Measurements from ENCODE around the gene FOXK1.

The FOXK1 gene

GRCh38 chr7:4712281-4713182 is 30.4 kb downstream of the FOXK1 start:
- no peak overlapping the region for H2AFZ ChIP-seq (ENCODE audit: low read length, unreplicated experiment)
- H3K27me3 ChIP-seq (ENCODE audit: insufficient read depth, low read length): no peaks in the 10 kb centered on the region
- H3K4me1 ChIP-seq (ENCODE audit: control insufficient read depth, insufficient read depth, low read length, unreplicated experiment): peaks cover 41% of the 10 kb centered on the region
- peak overlapping the region; percentile 41 for H3K4me3 ChIP-seq (ENCODE audit: low read depth, low read length)
- H3K79me2 ChIP-seq (ENCODE audit: control insufficient read depth, insufficient read depth, low read length, unreplicated experiment): peaks cover 84% of the 10 kb centered on the region
- peaks cover 6% of the 10 kb centered on the region; the same call in 1 of the 2 replicates for H3K36me3 ChIP-seq (ENCODE audit: insufficient read depth, low read length)
- H3K27ac ChIP-seq (ENCODE audit: low read depth, low read length): peak overlapping the region; percentile 83

DNA sequence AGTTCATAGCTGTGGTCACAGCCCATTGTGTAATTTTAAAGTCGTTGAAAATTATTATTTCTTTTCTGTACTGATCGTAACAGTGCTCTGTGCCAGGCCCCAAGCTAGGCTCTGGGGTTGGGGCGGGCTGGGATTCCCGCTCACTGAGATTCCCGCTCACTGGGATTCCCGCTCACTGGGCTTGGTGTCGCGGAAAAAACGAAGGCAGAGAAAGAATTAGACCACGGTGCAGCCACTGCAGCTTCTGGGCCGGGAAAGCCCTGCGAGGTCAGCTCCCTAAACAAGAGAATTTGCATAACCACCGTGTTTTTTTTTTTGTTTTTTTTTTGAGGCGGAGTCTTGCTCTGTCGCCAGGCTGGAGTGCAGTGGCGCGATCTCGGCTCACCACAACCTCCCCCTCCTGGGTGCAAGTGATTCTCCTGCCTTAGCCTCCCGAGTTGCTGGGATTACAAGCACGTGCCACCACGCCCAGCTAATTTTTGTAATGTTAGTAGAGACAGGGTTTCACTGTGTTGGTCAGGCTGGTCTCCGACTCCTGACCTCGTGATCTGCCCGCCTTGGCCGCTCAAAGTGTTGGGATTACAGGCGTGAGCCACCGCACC is 31.2 kb downstream of the FOXK1 start:
- H3K27ac ChIP-seq (ENCODE audit: low read depth, low read length): peak overlapping the region; percentile 83
- H3K4me3 ChIP-seq (ENCODE audit: low read depth, low read length): peak overlapping the region; percentile 41
- peaks cover 6% of the 10 kb centered on the region; the same call in 1 of the 2 replicates for H3K36me3 ChIP-seq (ENCODE audit: insufficient read depth, low read length)
- H3K4me1 ChIP-seq (ENCODE audit: control insufficient read depth, insufficient read depth, low read length, unreplicated experiment): peaks cover 41% of the 10 kb centered on the region
- H2AFZ ChIP-seq (ENCODE audit: low read length, unreplicated experiment): no peak overlapping the region
- H3K79me2 ChIP-seq (ENCODE audit: control insufficient read depth, insufficient read depth, low read length, unreplicated experiment): peaks cover 83% of the 10 kb centered on the region
- no peaks in the 10 kb centered on the region for H3K27me3 ChIP-seq (ENCODE audit: insufficient read depth, low read length)

DNA sequence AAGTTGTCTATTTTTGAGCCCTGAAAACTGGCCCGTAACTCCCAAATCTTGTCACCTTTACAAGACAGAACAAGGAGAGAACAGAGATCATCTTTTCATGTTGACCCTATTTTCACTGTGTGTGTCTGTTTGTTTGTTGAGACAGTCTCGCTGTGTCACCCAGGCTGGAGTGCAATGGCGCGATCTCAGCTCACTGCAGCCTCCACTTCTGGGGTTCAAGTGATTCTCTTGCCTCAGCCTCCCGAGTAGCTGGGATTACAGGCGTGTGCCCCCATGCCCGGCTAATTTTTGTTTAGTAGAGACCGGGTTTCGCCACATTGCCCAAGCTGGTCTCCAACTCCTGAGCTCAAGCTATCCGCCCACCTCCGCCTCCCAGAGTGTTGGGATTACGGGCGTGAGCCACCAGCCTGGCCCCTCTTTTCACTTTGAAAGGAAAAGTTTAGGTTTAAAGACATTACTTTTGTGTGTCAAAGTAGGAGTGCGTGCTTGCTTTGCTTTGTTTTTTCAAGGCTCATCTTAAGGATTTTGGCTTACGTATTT is 32.1 kb downstream of the FOXK1 start:
- H3K4me1 ChIP-seq (ENCODE audit: control insufficient read depth, insufficient read depth, low read length, unreplicated experiment): peaks cover 41% of the 10 kb centered on the region
- H3K36me3 ChIP-seq (ENCODE audit: insufficient read depth, low read length): peaks cover 6% of the 10 kb centered on the region; the same call in 1 of the 2 replicates
- no peak overlapping the region for H3K4me3 ChIP-seq (ENCODE audit: low read depth, low read length)
- no peaks in the 10 kb centered on the region for H3K27me3 ChIP-seq (ENCODE audit: insufficient read depth, low read length)
- H2AFZ ChIP-seq (ENCODE audit: low read length, unreplicated experiment): no peak overlapping the region
- H3K79me2 ChIP-seq (ENCODE audit: control insufficient read depth, insufficient read depth, low read length, unreplicated experiment): peaks cover 83% of the 10 kb centered on the region
- no peak overlapping the region for H3K27ac ChIP-seq (ENCODE audit: low read depth, low read length)

- Histone ChIP-seq H3K4me3 (ENCODE audit: low read depth, low read length) (peak overlapping the region; percentile 8), H3K27ac (ENCODE audit: low read depth, low read length) (peak overlapping the region; percentile 49; the same call in 1 of the 2 replicates), H3K79me2 (ENCODE audit: control insufficient read depth, insufficient read depth, low read length, unreplicated experiment) (peaks cover 81% of the 10 kb centered on the region), H3K4me1 (ENCODE audit: control insufficient read depth, insufficient read depth, low read length, unreplicated experiment) (peaks cover 41% of the 10 kb centered on the region), H3K36me3 (ENCODE audit: insufficient read depth, low read length) (peaks cover 6% of the 10 kb centered on the region; the same call in 1 of the 2 replicates), H3K27me3 (ENCODE audit: insufficient read depth, low read length) (no peaks in the 10 kb centered on the region), H2AFZ (ENCODE audit: low read length, unreplicated experiment) (no peak overlapping the region)
Measured at GRCh38 chr7:4714767-4715409, 32.8 kb downstream of the FOXK1 start.

- Histone ChIP-seq H3K27ac (ENCODE audit: low read depth, low read length) (peak overlapping the region; percentile 49), H3K27me3 (ENCODE audit: insufficient read depth, low read length) (no peaks in the 10 kb centered on the region), H3K36me3 (ENCODE audit: insufficient read depth, low read length) (peaks cover 6% of the 10 kb centered on the region; the same call in 1 of the 2 replicates), H3K79me2 (ENCODE audit: control insufficient read depth, insufficient read depth, low read length, unreplicated experiment) (peaks cover 82% of the 10 kb centered on the region), H2AFZ (ENCODE audit: low read length, unreplicated experiment) (no peak overlapping the region), H3K4me3 (ENCODE audit: low read depth, low read length) (peak overlapping the region; percentile 8), H3K4me1 (ENCODE audit: control insufficient read depth, insufficient read depth, low read length, unreplicated experiment) (peaks cover 41% of the 10 kb centered on the region)
Measured at GRCh38 chr7:4715410-4715776, 33.3 kb downstream of the FOXK1 start.

DNA sequence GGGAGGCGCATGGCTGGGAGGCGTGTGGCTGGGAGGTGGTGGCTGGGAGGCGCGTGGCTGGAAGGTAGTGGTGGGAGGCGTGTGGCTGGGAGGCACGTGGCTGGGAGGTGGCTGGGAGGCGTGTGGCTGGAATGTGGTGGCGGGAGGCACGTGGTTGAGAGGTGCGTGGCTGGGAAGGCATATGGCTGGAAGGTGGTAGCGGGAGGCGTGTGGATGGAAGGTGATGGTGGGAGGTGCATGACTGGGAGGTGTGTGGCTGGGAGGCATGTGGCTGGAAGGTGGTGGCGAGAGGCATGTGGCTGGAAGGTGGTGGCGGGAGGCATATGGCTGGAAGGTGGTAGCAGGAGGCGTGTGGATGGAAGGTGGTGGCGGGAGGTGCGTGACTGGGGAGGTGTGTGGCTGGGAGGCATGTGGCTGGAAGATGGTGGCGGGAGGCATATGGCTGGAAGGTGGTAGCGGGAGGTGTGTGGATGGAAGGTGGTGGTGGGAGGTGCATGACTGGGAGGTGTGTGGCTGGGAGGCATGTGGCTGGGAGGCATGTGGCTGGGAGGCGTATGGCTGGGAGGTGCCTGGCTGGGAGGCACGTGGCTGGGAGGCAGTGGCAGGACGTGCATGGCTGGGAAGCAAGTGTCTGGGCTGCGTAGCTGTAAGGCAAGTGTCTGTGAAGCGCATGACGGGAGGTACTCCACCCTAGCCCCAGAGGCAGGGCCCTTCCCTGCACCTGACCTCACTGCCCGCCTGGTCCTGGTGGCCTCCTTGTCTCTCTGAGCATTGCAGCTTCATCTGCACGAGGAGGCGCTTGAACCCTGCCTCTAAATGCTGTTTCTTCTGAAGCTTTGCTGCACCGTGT is 35.1 kb downstream of the FOXK1 start:
- H3K4me1 ChIP-seq (ENCODE audit: control insufficient read depth, insufficient read depth, low read length, unreplicated experiment): peaks cover 35% of the 10 kb centered on the region
- H3K36me3 ChIP-seq (ENCODE audit: insufficient read depth, low read length): no peaks in the 10 kb centered on the region
- no peak overlapping the region for H3K4me3 ChIP-seq (ENCODE audit: low read depth, low read length)
- H2AFZ ChIP-seq (ENCODE audit: low read length, unreplicated experiment): no peak overlapping the region
- no peak overlapping the region for H3K27ac ChIP-seq (ENCODE audit: low read depth, low read length)
- H3K79me2 ChIP-seq (ENCODE audit: control insufficient read depth, insufficient read depth, low read length, unreplicated experiment): peaks cover 77% of the 10 kb centered on the region
- no peaks in the 10 kb centered on the region for H3K27me3 ChIP-seq (ENCODE audit: insufficient read depth, low read length)

DNA sequence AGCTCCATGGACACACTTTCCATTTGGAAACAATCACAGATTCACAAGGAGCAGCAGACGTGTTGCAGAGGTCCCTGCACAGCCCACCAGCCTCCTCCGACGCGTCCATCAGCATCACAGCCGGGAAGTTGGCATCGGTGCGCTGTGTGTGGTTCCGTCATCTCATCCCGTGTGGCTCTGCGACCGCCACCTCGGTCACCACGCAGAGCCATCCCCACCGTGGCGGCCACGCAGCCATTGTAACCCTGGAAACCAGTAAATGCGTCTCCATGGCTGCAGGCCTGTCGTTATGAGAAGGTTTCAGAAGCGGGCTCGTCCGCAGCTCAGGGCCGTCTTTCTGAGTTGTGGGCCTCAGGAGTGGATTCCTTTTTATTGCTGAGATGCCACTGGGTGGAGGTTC is 36.0 kb downstream of the FOXK1 start:
- H3K27ac ChIP-seq (ENCODE audit: low read depth, low read length): no peak overlapping the region
- no peaks in the 10 kb centered on the region for H3K27me3 ChIP-seq (ENCODE audit: insufficient read depth, low read length)
- peaks cover 81% of the 10 kb centered on the region for H3K79me2 ChIP-seq (ENCODE audit: control insufficient read depth, insufficient read depth, low read length, unreplicated experiment)
- H2AFZ ChIP-seq (ENCODE audit: low read length, unreplicated experiment): no peak overlapping the region
- H3K36me3 ChIP-seq (ENCODE audit: insufficient read depth, low read length): no peaks in the 10 kb centered on the region
- H3K4me3 ChIP-seq (ENCODE audit: low read depth, low read length): no peak overlapping the region
- peaks cover 26% of the 10 kb centered on the region for H3K4me1 ChIP-seq (ENCODE audit: control insufficient read depth, insufficient read depth, low read length, unreplicated experiment)

- Histone ChIP-seq H3K4me1 (ENCODE audit: control insufficient read depth, insufficient read depth, low read length, unreplicated experiment) (peaks cover 14% of the 10 kb centered on the region), H3K36me3 (ENCODE audit: insufficient read depth, low read length) (no peaks in the 10 kb centered on the region), H3K4me3 (ENCODE audit: low read depth, low read length) (no peak overlapping the region)
Measured at GRCh38 chr7:4720225-4720624, 38.1 kb downstream of the FOXK1 start.

GRCh38 chr7:4722308-4722707 is 40.2 kb downstream of the FOXK1 start:
- H2AFZ ChIP-seq (ENCODE audit: low read length, unreplicated experiment): no peak overlapping the region
- H3K36me3 ChIP-seq (ENCODE audit: insufficient read depth, low read length): no peaks in the 10 kb centered on the region
- no peaks in the 10 kb centered on the region for H3K27me3 ChIP-seq (ENCODE audit: insufficient read depth, low read length)
- no peak overlapping the region for H3K27ac ChIP-seq (ENCODE audit: low read depth, low read length)
- H3K79me2 ChIP-seq (ENCODE audit: control insufficient read depth, insufficient read depth, low read length, unreplicated experiment): peaks cover 69% of the 10 kb centered on the region
- peaks cover 14% of the 10 kb centered on the region for H3K4me1 ChIP-seq (ENCODE audit: control insufficient read depth, insufficient read depth, low read length, unreplicated experiment)
- no peak overlapping the region for H3K4me3 ChIP-seq (ENCODE audit: low read depth, low read length)

More at GRCh38 chr7:4720225-4720624, 38.1 kb downstream of the FOXK1 start:
- Histone ChIP-seq H3K27me3 (ENCODE audit: insufficient read depth, low read length) (no peaks in the 10 kb centered on the region), H2AFZ (ENCODE audit: low read length, unreplicated experiment) (no peak overlapping the region), H3K79me2 (ENCODE audit: control insufficient read depth, insufficient read depth, low read length, unreplicated experiment) (peaks cover 77% of the 10 kb centered on the region), H3K27ac (ENCODE audit: low read depth, low read length) (no peak overlapping the region)

Measured in ACC112 (cell line).